Femur (tissue), 1 donor: ENCODE results near the gene SYNRG.

ENCODE experiments used
- DNase-seq: peaks from one replicate; pipeline ENCODE4 v3.0.0-alpha.2; 2017

Gene SYNRG

DNA sequence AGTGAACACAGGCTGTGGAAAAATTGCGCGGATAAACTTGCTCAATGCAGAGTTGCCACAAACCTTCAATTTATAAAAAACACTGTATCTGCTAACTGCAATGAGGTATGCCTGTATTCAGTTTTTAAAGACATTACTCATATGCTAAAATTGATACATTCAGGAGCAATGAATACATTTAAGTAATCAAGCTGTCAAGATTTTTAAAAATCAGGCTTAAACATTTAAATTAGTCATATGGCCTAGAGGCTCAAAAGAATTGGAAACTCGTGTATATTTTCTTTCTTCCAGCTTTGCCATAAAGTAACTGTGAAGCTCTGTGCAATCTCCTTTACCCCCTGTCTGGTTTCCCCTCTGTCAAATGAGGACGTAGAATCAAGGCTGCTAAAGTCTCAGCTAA lies 4.1 kb downstream of the SYNRG start:
- DNase-seq: no peak

DNA sequence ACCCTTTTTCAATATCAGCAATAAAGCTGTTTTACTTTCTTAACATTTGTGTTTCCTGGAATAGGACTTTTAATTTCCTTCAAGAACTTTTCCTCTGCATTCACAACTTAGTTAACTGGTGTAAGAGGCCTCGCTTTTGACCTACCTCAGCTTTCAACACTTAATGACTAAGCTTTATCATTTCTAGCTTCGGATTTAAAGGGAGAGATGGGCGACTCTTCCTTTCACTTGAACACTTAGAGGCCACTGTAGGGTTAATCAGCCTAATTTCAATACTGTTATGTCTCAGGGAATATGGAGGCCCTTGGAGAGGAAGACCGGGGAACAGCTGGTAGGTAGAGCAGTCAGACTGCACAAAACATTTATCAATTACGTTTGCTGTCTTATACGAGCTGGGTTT lies 4.7 kb downstream of the SYNRG start:
- DNase-seq: no peak

DNA sequence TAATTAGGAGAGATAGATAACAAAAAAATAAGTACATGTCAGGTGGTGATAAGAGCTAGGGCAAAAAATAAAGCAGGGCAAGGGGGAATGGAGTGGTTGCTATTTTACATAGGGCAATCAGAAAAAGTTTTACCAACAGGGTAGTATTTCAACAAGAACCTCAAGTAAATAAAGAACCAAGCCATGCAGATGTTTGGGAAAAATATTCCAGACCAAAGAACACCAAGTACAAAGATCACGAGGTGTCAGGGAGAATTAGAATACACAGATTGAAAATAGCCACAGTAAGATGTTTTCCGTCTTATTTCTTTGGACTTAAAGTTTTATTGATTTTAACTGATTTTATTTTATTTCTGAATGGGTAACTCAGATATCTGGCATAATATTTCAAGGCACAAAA lies 11.1 kb downstream of the SYNRG start:
- DNase-seq: no peak

DNA sequence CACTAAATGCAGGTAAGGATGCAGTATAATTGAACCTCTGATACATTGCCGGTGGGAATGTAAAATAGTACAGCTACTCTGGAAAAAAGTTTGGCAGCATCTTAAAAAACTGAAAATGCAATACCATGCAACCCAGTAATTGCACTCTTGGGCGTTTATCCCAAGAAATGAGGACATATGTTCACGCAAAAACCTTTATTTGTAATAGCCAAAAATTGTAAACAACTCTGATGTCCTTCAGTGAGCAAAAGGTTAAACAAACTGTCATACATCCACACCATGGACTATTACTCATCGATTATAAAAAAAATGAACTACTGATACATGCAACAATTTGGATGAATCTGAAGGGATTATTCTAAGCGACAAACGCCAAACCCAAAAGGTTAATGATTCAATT lies 16.9 kb downstream of the SYNRG start:
- no peak for DNase-seq

DNA sequence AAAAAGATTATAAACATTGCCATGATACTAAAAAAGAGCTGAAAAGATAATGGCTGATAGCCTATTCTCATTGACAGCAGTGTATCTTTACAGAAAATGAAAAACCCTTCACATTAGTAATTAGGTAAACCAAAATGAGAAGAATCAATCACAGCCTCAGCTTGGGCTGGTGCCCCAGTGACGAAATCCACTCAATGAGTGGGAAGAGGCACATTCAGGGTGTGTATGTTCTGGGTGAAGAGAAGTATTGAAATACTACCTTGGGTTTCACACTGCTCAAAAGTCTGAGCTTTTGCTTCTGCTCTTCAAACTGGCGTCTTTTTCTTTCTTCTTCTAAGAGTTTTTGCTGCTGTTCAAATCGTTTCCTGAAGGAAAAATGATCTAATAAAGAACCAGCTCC lies 24.2 kb downstream of the SYNRG start:
- DNase-seq: no peak

DNA sequence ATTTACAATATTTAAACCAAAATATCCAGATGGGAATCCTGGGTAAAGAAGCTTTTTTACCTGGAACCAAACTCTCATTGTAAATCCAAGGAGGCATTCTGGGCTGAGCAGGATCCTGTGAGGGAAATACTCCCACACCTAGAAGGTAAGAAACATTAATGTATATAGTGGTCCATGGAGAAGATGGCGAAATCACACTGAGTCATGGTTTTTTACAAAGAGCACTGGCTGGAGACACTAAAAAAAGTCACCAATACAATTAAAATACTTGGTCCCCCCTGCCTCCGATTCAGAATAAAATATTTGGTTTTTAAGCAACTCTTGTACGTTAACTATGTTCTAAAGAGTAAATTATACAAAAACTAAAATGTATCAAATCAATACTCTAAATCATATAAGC lies 32.9 kb downstream of the SYNRG start:
- DNase-seq: no peak

- no peak for DNase-seq
Measured at GRCh38 chr17:37574427-37574826, 34.8 kb downstream of the SYNRG start.

GRCh38 chr17:37571674-37572073 lies 37.5 kb downstream of the SYNRG start:
- DNase-seq: no peak

- peak; percentile 27 for DNase-seq
Measured at GRCh38 chr17:37570527-37571093, 38.6 kb downstream of the SYNRG start.

GRCh38 chr17:37568350-37569053 lies 40.7 kb downstream of the SYNRG start:
- no peak for DNase-seq

DNA sequence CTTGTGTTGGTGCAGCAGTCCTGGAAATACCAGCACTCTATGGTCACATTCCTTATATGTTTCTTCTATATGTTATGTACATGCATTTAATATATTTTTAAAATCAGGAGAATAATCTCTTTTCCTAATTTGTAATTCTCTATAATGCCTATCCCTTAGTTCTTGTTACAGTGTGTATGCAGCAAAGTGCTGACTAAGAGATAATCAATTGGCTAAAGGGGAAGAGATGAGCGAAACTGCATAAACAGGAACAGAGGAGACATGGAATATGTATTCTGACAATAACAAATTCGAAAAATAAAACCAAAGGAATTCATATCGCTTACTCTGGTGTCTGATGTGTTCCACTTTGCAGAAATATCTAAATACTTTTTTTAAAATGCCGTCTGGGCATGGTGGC lies 41.7 kb downstream of the SYNRG start:
- DNase-seq: no peak

- DNase-seq: no peak
Measured at GRCh38 chr17:37567137-37567536, 42.1 kb downstream of the SYNRG start.

DNA sequence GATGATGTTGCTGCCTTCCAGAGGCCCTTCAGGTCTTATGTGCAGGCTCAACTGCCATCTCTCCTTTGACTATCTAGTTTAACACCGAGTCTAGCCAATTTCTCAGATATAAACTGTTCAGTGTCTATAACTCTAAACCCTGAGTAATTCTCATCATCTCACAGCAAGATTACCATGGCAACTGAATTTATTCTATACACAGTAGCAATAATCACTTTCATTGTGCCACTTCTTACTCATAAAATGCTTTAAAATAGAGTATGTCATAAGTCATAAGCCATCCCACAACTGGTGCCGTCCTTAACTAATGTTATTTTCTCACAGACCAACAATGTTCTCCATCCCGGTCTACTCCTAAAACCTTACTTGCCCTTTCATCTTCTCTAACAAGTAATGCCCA lies 45.0 kb downstream of the SYNRG start:
- no peak for DNase-seq

DNA sequence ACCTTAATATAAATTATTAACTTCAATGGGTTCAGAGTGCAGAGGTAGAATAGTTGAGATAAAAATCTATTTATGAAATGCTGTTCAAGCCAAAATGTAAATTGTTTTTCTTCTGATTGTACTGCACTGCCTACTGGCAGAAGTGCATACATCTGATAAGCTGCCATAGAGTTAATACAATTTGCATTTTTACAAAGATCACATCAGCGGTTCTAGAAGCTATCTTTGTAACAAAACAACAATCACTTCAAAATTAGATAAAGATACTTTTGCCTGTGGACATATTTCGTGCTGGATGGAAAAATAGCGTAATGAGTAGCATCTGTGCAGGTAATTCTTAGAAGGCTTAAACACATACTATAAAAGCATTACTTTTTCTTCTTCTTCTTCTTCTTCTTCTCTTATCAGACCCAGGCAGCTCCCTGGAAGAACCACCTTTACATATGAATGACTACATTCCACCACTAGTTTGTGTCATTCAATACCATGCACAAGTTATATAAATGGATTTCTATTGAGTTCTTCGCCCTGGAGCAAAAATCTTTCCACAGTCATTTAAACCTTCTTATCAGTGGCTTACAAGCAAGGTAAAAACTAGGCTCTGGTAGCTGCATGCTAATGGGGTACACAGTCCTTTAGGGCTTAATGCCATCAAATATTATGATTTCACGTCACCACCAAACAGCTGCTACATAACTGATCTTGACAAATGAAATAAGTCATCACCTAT lies 47.0 kb downstream of the SYNRG start:
- DNase-seq: no peak

- no peak for DNase-seq
Measured at GRCh38 chr17:37558299-37558698, 50.9 kb downstream of the SYNRG start.

DNA sequence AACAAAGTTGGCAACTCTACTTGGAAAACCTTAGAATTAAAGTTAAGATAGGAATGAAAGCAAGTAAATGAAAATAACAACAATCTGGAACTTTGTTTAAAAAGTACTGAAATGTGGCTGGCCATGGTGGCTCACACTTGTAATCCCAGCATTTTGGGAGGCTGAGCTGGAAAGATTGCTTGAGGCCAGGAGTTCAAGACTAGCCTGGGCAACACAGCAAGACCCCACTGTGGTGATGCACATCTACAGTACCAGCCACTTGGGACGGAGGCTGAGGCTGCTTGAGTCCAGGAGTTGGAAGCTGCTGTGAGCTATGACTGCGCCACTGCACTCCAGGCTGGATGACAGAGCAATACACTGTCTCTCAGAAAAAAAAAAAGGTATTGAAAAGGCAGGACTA lies 51.7 kb downstream of the SYNRG start:
- DNase-seq: no peak

GRCh38 chr17:37555386-37555785 lies 53.8 kb downstream of the SYNRG start:
- DNase-seq: no peak

DNA sequence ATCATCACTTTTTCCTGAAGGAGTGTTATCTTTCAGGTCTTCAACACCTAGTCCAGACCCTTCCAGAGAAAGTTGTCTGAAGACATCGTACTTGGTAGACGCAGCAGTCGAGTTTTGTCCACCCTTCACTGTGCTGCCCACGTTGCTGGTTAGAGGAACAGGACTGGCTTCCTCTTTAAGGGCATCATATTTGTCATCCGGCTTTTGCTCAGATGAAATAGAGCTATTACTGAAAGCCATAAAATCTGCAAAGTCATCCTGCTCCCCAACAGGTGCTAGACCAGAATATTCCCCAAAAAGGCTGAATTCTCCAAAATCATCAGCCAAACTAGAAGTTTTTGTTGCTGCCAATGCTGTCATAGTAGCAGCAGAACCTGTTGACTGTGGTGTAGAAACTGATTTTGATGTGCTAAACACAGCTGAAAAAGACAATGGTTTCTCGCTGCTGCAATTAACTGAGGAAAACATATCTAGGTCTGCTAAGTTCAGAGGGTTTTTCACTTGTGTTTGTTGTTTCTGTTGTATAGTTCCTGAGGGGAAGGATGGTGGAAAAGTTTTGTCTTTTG lies 55.7 kb downstream of the SYNRG start:
- DNase-seq: no peak

DNA sequence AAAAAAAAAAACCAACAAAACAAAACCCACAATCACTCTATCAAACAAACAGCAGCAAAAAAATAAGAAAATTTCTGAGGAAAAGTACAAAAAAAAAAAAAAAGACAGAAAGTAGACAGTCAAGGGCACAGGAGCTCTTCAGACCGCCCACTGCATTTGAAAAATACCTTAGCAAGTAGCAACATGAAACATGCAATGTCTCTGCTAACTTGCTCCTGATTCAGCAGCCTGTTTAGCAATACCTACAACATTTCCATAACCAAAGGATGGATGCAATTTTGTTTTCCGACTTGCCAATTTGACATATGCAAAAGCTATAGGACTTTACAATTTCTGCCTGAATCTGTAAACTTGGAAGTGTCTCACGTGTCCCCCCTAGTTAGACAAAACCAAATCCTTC lies 57.4 kb downstream of the SYNRG start:
- no peak for DNase-seq

GRCh38 chr17:37547986-37548385 lies 61.2 kb downstream of the SYNRG start:
- DNase-seq: no peak

DNA sequence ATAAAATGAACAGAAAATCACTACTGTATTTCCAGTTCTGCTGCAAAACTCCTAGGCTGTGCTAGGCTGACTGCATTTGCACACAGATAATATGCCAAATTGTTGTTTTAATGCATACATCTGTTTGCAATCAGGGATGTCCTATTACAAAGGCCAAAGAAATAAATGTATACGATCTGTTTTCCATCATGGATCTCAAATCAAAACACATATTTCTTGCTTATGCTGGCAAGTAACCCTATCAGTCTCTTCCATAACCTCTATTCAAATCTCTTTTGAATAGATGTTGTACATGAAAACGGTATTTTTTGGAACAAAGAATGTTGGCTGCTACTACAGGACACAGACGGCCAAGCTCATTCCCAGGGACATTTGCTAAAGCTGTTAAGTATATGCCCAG lies 62.9 kb downstream of the SYNRG start:
- peak; percentile 40 for DNase-seq

- no peak for DNase-seq
Measured at GRCh38 chr17:37545486-37545885, 63.7 kb downstream of the SYNRG start.

GRCh38 chr17:37543637-37544052 lies 65.6 kb downstream of the SYNRG start:
- DNase-seq: no peak
